Keratinocyte (primary cell): ENCODE measurements around the gene APP. TPM values are rescaled to one million over a fixed set of nuclear protein-coding genes. Genes with fewer than 3 reads are reported as not detected.

Experiments used
- DNase-seq: peaks from one replicate; pipeline ENCODE4 v3.0.0-alpha.2; 2011; ENCODE audit warnings: low read depth, missing footprints, low spot score
- FAIRE-seq: peaks from 2 replicates; lab custom pipeline; 2011; peaks lifted over from hg19 to GRCh38; lab: Jason Lieb, UNC
- H2AFZ ChIP-seq: 2 replicates; pipeline ENCODE4 v1.6.0; 2012; ENCODE audit warnings: low read length, control low read depth, inconsistent platforms; ENCODE audit not compliant: control insufficient read depth
- H3K27ac ChIP-seq: 2 replicates; pipeline ENCODE4 v1.5.1; 2011; ENCODE audit warnings: low read length; ENCODE audit not compliant: control insufficient read depth, insufficient read depth
- H3K27me3 ChIP-seq: 3 replicates; pipeline ENCODE4 v1.6.0; 2011; ENCODE audit warnings: low read length; ENCODE audit not compliant: control insufficient read depth, insufficient read depth; ENCODE audit errors: extremely low read depth
- H3K36me3 ChIP-seq, 2 experiments: 2 replicates in 1 of 2; 3 replicates in 1 of 2; pipeline ENCODE4 v1.5.1; 2011; ENCODE audit warnings: low read length in 2 of 2, mild to moderate bottlenecking in 1 of 2; ENCODE audit not compliant: control insufficient read depth in 2 of 2, insufficient read depth in 2 of 2; ENCODE audit errors: extremely low read depth in 1 of 2
- H3K4me1 ChIP-seq: 3 replicates; pipeline ENCODE4 v1.5.1; 2011; ENCODE audit warnings: low read length; ENCODE audit not compliant: control insufficient read depth, insufficient read depth; ENCODE audit errors: extremely low read depth
- H3K4me2 ChIP-seq: 3 replicates; pipeline ENCODE4 v1.6.0; 2011; ENCODE audit warnings: low read depth, low read length; ENCODE audit not compliant: control insufficient read depth, insufficient read depth; ENCODE audit errors: extremely low read depth
- H3K4me3 ChIP-seq, 3 experiments: fragments of 200-600 bp in 1 of 3; sonication (generic) in 1 of 3; 2 replicates in 2 of 3; 3 replicates in 1 of 3; pipeline ENCODE4 v1.5.1; 2011 to 2016; ENCODE audit warnings: low read length in 3 of 3, mild to moderate bottlenecking in 3 of 3, control low read depth in 2 of 3, inconsistent platforms in 1 of 3, low read depth in 1 of 3, mixed read lengths in 1 of 3, mixed run types in 1 of 3, moderate library complexity in 1 of 3; ENCODE audit not compliant: control insufficient read depth in 2 of 3, insufficient read depth in 2 of 3; ENCODE audit errors: extremely low read depth in 1 of 3
- H3K79me2 ChIP-seq: 2 replicates; pipeline ENCODE4 v1.6.0; 2012; ENCODE audit warnings: low read length; ENCODE audit not compliant: control insufficient read depth, insufficient read depth
- H3K9ac ChIP-seq: 3 replicates; pipeline ENCODE4 v1.6.0; 2011; ENCODE audit warnings: low read length; ENCODE audit not compliant: control insufficient read depth, insufficient read depth; ENCODE audit errors: extremely low read depth
- H3K9me1 ChIP-seq: 3 replicates; pipeline ENCODE4 v1.6.0; 2011; ENCODE audit warnings: low read length; ENCODE audit not compliant: control insufficient read depth, insufficient read depth; ENCODE audit errors: extremely low read depth
- H3K9me3 ChIP-seq: 2 replicates; pipeline ENCODE4 v1.5.1; 2012; ENCODE audit warnings: low read depth, low read length; ENCODE audit not compliant: control insufficient read depth
- H4K20me1 ChIP-seq: 3 replicates; pipeline ENCODE4 v1.6.0; 2011; ENCODE audit warnings: low read length; ENCODE audit not compliant: control insufficient read depth, insufficient read depth; ENCODE audit errors: extremely low read depth
- CTCF ChIP-seq, 3 experiments: IDR thresholded peaks in 1 of 3; conservative IDR thresholded peaks in 1 of 3; optimal IDR thresholded peaks in 1 of 3; 2 replicates in 2 of 3; 3 replicates in 1 of 3; pipeline versions ENCODE3 to v1.5.1; 2011; ENCODE audit warnings: low read length in 3 of 3, mild to moderate bottlenecking in 3 of 3, moderate library complexity in 2 of 3, control low read depth in 1 of 3, inconsistent platforms in 1 of 3; ENCODE audit not compliant: insufficient read depth in 2 of 3; ENCODE audit errors: extremely low read depth in 1 of 3
- EZH2 ChIP-seq: IDR thresholded peaks from one replicate; pipeline ENCODE4 v1.6.1; 2012; ENCODE audit warnings: inconsistent platforms, mild to moderate bottlenecking, low read length, moderate library complexity
- dilution Hi-C: fragments of 300-500 bp; cut with MboI; formaldehyde crosslinking; loops from one replicate; pipeline ENCODE4 v1.7.0; 2020; ENCODE audit warnings: low sequenced_read_pairs; ENCODE audit not compliant: extremely low pct_ligation_motif_present
- polyA plus RNA-seq, 5 experiments: library from polyadenylated mRNA; depleted of rRNA in 3 of 5; stranded (reverse) in 3 of 5; stranded (forward) in 1 of 5; unstranded in 1 of 5; fragments of >200 nt; gene quantifications; 1 replicate in 1 of 5; 2 replicates in 3 of 5; 3 replicates in 1 of 5; pipeline versions ENCODE4 v1.2.1 to v1.2.3, GENCODE V29; 2011 to 2012; ENCODE audit warnings: missing spikeins in 2 of 5, low read depth in 1 of 5, low replicate concordance in 1 of 5

The APP gene
- polyA plus RNA-seq, 1 donor (not counting 4 experiments of a cell fraction or from before 2014, with no cell fraction given) = 1,015 TPM

GRCh38 chr21:25897383-25897782 lies 273.2 kb downstream of the APP start:
- Histone ChIP-seq H3K79me2 (no peaks in the 10 kb centered on the region), H3K4me1 (peaks cover 12% of the 10 kb centered on the region), H3K4me3 (no peak overlapping the region), H3K9me1 (no peaks in the 10 kb centered on the region), H3K27ac (no peak overlapping the region), H3K9me3 (no peaks in the 10 kb centered on the region), H2AFZ (no peak overlapping the region), H4K20me1 (no peaks in the 10 kb centered on the region), H3K36me3 (peaks cover 32 to 34% of the 10 kb centered on the region in 2 experiments), H3K27me3 (no peaks in the 10 kb centered on the region), H3K4me2 (no peak overlapping the region), H3K9ac (no peak overlapping the region)
- no peak for DNase-seq
- TF ChIP-seq CTCF (optimal IDR thresholded peaks at IDR 0.05 in 1 of 3, IDR thresholded peaks at IDR 0.05 in 1 of 3, conservative IDR thresholded peaks at IDR 0.05 in 1 of 3; ENCODE audit: extremely low read depth in 1 of 3, insufficient read depth in 2 of 3, low read length in 3 of 3) (no peak), EZH2 (no peak)
- dilution Hi-C loops = no loop called here
- no peak for FAIRE-seq

GRCh38 chr21:25896501-25897056 lies 274.0 kb downstream of the APP start:
- H3K9me3 ChIP-seq = no peaks in the 10 kb centered on the region
- no peaks in the 10 kb centered on the region for H3K9me1 ChIP-seq
- dilution Hi-C loops = no loop called here
- FAIRE-seq (no peak), DNase-seq (no peak)
- no peak overlapping the region for H2AFZ ChIP-seq
- H3K4me2 ChIP-seq = no peak overlapping the region
- H3K27me3 ChIP-seq = no peaks in the 10 kb centered on the region
- H3K36me3 ChIP-seq = peaks cover 30 to 31% of the 10 kb centered on the region in 2 experiments
- H3K4me1 ChIP-seq = peaks cover 12% of the 10 kb centered on the region
- TF ChIP-seq CTCF (optimal IDR thresholded peaks at IDR 0.05 in 1 of 3, IDR thresholded peaks at IDR 0.05 in 1 of 3, conservative IDR thresholded peaks at IDR 0.05 in 1 of 3; ENCODE audit: extremely low read depth in 1 of 3, insufficient read depth in 2 of 3, low read length in 3 of 3) = no peak
- TF ChIP-seq EZH2 = no peak
- no peak overlapping the region for H3K4me3 ChIP-seq
- no peaks in the 10 kb centered on the region for H3K79me2 ChIP-seq
- no peak overlapping the region for H3K27ac ChIP-seq
- no peaks in the 10 kb centered on the region for H4K20me1 ChIP-seq
- no peak overlapping the region for H3K9ac ChIP-seq
